ENCODE data around the gene PARD3.
"Not testable (repeated sequence)": the region's sequence is repeated elsewhere in the genome, so short reads cannot be mapped to it uniquely, and the experiment has no call there.

PARD3 gene

GRCh38 chr10:34292675-34293074 lies 522.4 kb downstream of the PARD3 start:
- in situ Hi-C loops (cut with HindIII; ENCODE audit: low sequenced_read_pairs): no loop called here

DNA sequence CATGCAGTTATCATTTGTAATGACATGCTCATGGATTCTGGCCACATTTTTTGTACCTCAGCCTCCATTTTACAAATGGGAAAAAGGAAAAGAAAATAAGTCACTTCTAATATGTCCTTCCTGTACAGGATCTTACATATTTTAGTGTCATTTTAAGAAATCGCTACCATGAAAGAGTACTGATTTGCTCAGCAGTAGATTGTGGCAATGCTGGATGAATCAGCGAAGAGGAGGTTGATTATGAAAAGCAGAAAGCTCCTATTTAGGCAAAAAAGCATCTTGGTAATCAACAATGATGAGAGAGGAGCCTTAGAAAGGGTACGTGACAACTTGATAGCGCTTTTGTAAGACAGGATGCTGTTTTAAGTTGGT lies 522.9 kb downstream of the PARD3 start:
- in situ Hi-C loops (cut with HindIII; ENCODE audit: low sequenced_read_pairs): no loop called here

DNA sequence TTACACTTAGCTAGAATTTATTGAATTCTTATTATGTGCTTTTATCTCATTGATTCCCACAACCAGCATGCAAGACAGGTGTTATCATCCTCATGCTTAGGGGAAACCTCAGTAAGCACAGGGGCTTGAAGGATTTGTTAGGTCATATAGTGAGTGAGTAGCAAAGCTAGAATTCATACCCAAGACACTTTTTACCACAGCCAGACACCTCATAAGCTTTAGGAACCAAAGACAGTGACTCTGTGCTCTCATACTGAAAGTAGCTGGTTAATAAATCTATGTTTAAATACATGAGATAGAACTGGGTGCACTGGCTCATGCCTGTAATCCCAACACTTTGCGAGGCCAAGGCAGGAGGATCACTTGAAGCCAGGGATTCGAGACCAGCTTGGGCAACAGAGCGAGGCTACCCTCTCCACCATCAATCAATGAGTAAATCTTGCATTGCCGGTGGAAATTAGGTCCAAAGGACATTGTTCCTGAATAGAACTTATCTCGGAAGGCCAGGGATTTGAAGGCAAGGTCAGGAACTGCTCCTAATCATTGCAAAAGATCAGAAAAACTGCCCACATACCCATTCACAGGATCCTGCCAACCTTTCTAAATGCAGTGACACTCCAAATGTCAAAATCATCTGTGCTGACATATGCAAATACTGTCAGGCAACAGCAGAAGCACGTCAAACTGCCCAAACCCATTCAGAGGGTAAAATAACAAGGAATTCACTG lies 523.5 kb downstream of the PARD3 start:
- in situ Hi-C loops (cut with HindIII; ENCODE audit: low sequenced_read_pairs): no loop called here

- in situ Hi-C loops (cut with HindIII; ENCODE audit: low sequenced_read_pairs): no loop called here
Measured at GRCh38 chr10:34290412-34291081, 524.5 kb downstream of the PARD3 start.

DNA sequence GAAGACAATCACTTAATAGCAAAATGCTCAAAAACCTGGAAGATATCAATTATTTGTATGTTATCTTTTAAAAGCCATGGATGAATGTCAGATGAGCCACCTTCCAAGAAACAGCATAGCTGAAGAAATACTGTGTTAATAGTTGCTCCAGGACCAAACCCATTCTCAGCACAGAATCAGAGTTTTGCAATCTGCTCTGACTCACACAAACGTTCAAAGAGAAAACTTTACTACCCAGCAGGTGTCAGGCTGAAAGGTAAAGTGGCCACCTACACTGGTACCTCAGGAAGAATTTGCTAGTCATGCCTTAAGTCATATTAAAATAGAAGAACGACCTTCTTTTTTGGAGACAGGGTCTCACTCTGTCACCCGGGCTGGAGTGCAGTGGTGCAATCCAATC lies 526.5 kb downstream of the PARD3 start:
- in situ Hi-C loops (cut with HindIII; ENCODE audit: low sequenced_read_pairs): no loop called here

GRCh38 chr10:34286136-34286739 lies 528.9 kb downstream of the PARD3 start:
- in situ Hi-C loops (cut with HindIII; ENCODE audit: low sequenced_read_pairs): no loop called here

- in situ Hi-C loops (cut with HindIII; ENCODE audit: low sequenced_read_pairs): no loop called here
Measured at GRCh38 chr10:34281661-34282582, 533.2 kb downstream of the PARD3 start.

- in situ Hi-C loops (cut with HindIII; ENCODE audit: low sequenced_read_pairs): no loop called here
Measured at GRCh38 chr10:34280599-34281374, 534.3 kb downstream of the PARD3 start.

DNA sequence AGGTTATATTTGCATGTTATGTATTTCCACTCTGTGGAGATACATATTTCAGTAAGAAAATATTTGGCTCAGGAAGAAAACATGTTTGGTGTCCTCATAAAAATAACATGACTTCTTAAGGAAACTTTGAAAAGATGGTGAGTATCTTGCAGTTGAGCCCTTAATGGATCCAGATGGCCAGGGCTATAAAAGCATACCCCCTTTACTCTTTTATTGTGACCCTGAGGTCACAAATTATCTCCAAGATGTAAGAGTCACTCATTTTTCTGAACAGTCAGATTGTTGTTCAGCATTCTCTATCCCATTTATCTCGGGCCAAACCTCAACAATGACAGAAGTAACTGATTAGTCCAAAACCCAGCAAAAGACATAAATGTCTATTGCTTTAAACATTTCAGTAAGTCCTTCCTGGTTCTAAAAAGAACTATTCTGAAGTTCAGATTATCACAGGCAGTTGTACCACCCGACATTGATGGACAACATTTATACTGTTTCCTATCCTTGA lies 539.4 kb downstream of the PARD3 start:
- in situ Hi-C loops (cut with HindIII; ENCODE audit: low sequenced_read_pairs): no loop called here

GRCh38 chr10:34274906-34275305 lies 540.2 kb downstream of the PARD3 start:
- in situ Hi-C loops (cut with HindIII; ENCODE audit: low sequenced_read_pairs): no loop called here

- in situ Hi-C loops (cut with HindIII; ENCODE audit: low sequenced_read_pairs): no loop called here
Measured at GRCh38 chr10:34273340-34273739, 541.8 kb downstream of the PARD3 start.

- in situ Hi-C loops (cut with HindIII; ENCODE audit: low sequenced_read_pairs): no loop called here
Measured at GRCh38 chr10:34272316-34272715, 542.8 kb downstream of the PARD3 start.

DNA sequence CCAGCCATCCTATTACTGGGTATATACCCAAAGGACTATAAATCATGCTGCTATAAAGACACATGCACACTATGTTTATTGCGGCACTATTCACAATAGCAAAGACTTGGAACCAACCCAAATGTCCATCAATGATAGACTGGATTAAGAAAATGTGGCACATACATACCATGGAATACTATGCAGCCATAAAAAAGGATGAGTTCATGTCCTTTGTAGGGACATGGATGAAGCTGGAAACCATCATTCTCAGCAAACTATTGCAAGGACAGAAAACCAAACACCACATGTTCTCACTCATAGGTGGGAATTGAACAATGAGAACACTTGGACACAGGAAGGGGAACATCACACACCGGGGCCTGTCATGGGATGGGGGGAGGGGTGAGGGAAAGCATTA lies 546.7 kb downstream of the PARD3 start:
- in situ Hi-C loops (cut with HindIII; ENCODE audit: low sequenced_read_pairs): not testable (repeated sequence)

DNA sequence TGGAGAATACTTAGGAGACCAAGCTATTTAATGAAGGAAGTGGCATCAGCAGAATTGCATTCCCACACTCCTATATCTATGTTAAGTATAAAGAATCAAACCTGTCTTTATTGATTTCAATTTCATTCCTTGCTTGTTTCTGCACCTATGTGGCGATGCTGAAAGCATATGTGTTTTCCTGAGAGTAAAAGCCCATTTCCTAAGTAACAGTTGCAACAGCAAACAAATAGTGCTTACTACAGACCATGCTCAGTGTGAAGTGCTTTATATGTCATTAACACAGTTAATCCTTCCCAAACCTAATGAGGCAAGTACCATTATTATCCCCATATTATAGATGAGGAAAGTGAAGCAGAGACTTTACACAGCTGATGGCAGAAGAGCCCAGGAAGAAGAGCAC lies 552.1 kb downstream of the PARD3 start:
- in situ Hi-C loops (cut with HindIII; ENCODE audit: low sequenced_read_pairs): no loop called here

GRCh38 chr10:34260904-34261303 lies 554.2 kb downstream of the PARD3 start:
- in situ Hi-C loops (cut with HindIII; ENCODE audit: low sequenced_read_pairs): no loop called here

DNA sequence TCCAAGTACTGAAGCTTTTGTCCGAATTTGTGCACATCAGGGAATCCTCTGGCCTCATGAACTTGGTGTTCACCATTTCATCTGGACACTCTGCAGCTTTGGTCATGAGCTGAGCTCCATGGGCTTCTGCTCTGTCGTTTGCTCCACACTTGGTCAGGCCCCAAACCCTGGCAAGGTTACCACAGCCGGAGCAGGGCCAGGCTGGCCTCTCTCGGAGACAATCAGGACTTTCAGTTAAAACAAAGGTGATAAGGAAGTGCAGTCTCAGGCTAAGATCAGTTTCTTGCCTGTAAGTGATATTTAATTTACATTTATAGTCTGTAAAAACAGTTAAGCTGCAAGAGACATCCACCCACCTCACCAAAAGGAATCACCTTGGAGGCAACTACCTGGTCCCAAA lies 558.9 kb downstream of the PARD3 start:
- in situ Hi-C loops (cut with HindIII; ENCODE audit: low sequenced_read_pairs): no loop called here

- in situ Hi-C loops (cut with HindIII; ENCODE audit: low sequenced_read_pairs): no loop called here
Measured at GRCh38 chr10:34255035-34255434, 560.1 kb downstream of the PARD3 start.

GRCh38 chr10:34254596-34254995 lies 560.5 kb downstream of the PARD3 start:
- in situ Hi-C loops (cut with HindIII; ENCODE audit: low sequenced_read_pairs): no loop called here

DNA sequence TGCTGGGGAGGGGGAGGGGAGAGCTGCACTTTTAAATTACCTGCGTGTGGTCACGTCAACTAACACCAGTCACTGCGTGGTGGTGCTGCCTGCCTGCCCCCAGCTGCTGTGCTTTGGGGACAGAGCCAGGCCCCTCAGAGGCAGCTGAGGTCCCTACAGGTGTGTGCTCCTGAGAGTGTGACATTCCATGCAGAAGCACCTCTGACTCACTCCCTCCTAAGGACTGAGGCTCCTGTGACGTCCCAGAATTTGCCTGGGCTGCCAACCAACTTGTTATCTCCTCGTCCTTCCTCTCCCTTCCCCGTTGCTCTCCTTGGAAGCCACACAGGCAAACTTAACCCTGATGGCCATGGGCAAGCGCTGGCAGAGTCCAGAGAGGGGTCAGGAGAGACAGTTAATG lies 563.0 kb downstream of the PARD3 start:
- in situ Hi-C loops (cut with HindIII; ENCODE audit: low sequenced_read_pairs): no loop called here

DNA sequence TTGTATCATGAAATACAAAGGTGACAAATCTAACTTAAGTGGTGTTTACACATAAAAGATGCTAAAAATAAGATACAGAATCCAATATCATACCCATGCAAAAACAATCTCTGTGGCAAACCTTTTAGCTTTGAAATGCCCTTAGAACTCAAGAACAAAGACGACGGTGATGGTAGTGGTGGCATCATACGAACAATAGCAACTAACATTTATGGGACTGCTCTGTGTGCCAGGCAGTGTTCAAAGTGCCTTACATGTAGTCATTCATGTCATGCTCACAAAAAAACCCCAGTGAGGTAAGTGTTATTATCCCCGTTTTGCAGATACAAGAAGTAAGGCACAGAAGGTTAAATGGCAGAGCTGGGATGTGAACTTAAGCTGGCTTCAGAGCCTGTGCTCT lies 563.9 kb downstream of the PARD3 start:
- in situ Hi-C loops (cut with HindIII; ENCODE audit: low sequenced_read_pairs): no loop called here

All from endothelial cell of hepatic sinusoid (primary cell).